HUES64 (cell line): ENCODE measurements around the gene CYS1.

Experiments used
- H3K27ac ChIP-seq: 2 replicates; pipeline ENCODE4 v1.7.0; 2013; ENCODE audit warnings: low read depth, low read length, inconsistent platforms
- H3K27me3 ChIP-seq: 2 replicates; pipeline ENCODE4 v1.6.1; 2013; ENCODE audit warnings: mild to moderate bottlenecking, low read length; ENCODE audit not compliant: insufficient read depth
- H3K36me3 ChIP-seq: 2 replicates; pipeline ENCODE4 v1.6.1; 2013; ENCODE audit warnings: mild to moderate bottlenecking, low read length; ENCODE audit not compliant: insufficient read depth
- H3K4me1 ChIP-seq: 2 replicates; pipeline ENCODE4 v1.6.1; 2013; ENCODE audit warnings: mild to moderate bottlenecking, low read length, moderate library complexity; ENCODE audit not compliant: insufficient read depth
- H3K4me3 ChIP-seq: 2 replicates; pipeline ENCODE4 v1.5.1; 2013; ENCODE audit warnings: mild to moderate bottlenecking, low read length, moderate library complexity
- H3K9ac ChIP-seq: 2 replicates; pipeline ENCODE4 v1.6.1; 2013; ENCODE audit warnings: mild to moderate bottlenecking, low read depth, low read length
- H3K9me3 ChIP-seq: 2 replicates; pipeline ENCODE4 v1.6.1; 2013; ENCODE audit warnings: low read depth, low read length; ENCODE audit not compliant: insufficient read depth
- WGBS: fragments of 150-250, 120-280 bp; methylation state at CpG from one replicate; pipeline ENCODE4 v1.1.7; 2013; ENCODE audit warnings: missing lambda C conversion rate; 5-methylcytosine and 5-hydroxymethylcytosine counted together

CYS1 gene

DNA sequence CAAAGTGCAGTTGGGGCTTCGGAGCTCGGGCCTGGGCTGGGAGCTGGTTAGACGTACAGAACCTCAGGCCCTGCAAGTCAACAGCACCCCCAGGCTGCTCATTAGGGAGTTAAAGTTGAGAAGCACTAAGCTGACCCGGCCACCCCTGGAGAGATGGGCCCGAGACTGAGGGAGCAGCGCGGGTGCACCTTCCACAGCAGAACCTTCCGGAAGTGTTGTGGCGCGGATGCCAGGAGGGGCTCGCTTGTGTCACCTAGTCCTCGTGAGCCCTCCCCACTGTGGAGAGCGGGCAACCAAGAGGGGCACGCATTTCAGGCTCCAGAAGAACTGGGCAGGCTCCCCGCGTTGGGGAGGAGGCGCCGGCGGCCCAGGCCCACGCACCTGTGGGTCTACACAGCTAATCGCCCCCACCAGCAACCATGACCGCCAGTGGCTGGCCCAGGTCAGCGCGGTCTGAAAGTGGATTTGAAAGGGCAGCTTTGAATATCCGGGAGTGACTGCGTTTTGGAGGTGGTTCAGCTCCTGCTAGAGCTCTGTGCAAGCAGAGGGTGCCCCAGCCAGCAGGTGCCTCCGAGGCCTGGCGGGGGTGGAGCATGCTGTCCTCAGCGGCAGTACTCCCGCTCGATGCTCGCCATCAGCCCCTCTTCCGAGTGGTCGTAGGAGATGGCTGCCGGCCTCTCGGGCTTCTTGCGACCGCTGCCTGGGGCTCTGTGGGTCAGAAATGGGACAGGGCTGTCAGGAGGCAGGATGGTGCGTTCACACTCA, 21.8 kb downstream of the CYS1 start:
- WGBS = 91% methylated on average over 39 of the region's 39 CpGs
- Histone ChIP-seq H3K27me3 (no peaks in the 10 kb centered on the region), H3K4me3 (no peak overlapping the region), H3K9me3 (no peaks in the 10 kb centered on the region), H3K9ac (no peak overlapping the region), H3K36me3 (peaks cover 15% of the 10 kb centered on the region), H3K27ac (peak overlapping the region; percentile 45; the same call in 1 of the 2 replicates), H3K4me1 (peaks cover 12% of the 10 kb centered on the region)

DNA sequence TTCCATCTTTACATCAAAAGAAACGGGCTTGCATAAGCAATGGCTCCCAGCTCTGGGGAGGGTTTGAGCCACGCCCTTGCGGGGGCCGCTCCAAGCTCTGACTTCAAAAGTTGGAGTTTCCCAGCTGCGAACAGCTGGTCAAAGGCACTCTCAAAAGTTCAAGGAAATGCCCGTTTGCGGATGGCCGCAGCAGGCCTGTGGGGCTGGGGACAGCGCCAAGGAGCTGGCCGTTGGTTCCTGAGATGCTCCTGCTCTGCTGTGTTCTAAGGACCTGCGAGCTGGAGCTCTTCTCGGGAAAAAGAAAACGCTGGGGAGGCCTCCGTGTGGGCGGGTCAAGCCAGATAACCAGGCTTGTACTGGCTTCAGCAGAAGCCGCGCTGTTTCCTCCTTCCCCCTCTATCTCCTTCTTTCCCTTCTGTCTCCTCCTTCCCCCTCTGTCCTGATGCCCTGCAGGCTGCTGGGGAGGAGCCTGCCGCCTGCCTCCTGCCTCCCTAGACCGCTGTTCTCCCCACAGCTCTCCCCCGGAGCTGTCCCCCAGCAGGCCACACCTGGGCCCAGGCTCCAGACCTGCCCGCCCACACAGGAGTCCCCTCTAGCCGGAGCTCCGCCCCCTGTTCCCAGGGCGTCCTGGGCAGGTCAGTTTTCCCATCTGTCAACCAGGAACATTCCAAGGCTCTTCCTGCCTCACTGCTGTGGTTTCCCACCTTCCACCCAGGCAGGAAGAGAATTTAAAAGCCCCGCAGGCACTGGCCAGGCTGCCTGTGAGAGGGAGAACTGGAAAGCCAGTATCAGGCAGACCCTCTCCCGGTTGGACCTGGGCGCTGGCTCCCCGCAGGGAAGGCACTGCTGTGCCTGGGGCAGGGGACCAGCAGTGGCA, 22.7 kb downstream of the CYS1 start:
- H3K27me3 ChIP-seq = no peaks in the 10 kb centered on the region
- peaks cover 24% of the 10 kb centered on the region for H3K36me3 ChIP-seq
- H3K4me3 ChIP-seq = peak overlapping the region; percentile 49
- H3K9me3 ChIP-seq = no peaks in the 10 kb centered on the region
- no peak overlapping the region for H3K9ac ChIP-seq
- 6% methylated on average over 28 of the region's 28 CpGs for WGBS
- H3K27ac ChIP-seq = peak overlapping the region; percentile 50; the same call in 1 of the 2 replicates
- H3K4me1 ChIP-seq = peaks cover 12% of the 10 kb centered on the region

DNA sequence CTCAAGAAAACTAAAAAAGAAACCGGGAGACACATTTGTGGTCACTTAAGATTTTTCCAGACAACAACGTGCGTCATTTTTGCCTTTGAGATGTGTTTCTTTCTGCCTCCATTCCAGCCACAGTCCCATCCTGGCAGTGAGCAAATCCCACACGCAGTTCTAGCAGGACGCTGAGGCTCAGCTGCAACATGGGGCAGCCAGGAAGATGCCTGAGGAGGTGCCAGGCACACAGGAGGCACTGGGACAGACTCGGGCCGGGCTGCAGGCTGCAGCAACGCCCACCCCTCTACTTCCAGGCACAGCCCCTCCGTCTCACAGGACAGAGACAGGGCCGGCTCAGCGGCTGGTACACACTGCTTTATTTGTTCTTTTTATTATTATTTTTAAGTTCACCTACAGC, 23.8 kb downstream of the CYS1 start:
- Histone ChIP-seq H3K27me3 (no peaks in the 10 kb centered on the region), H3K9ac (no peak overlapping the region), H3K36me3 (peaks cover 31% of the 10 kb centered on the region), H3K9me3 (no peaks in the 10 kb centered on the region), H3K4me1 (peaks cover 12% of the 10 kb centered on the region), H3K27ac (no peak overlapping the region), H3K4me3 (no peak overlapping the region)
- WGBS = 68% methylated on average over 9 of the region's 11 CpGs

DNA sequence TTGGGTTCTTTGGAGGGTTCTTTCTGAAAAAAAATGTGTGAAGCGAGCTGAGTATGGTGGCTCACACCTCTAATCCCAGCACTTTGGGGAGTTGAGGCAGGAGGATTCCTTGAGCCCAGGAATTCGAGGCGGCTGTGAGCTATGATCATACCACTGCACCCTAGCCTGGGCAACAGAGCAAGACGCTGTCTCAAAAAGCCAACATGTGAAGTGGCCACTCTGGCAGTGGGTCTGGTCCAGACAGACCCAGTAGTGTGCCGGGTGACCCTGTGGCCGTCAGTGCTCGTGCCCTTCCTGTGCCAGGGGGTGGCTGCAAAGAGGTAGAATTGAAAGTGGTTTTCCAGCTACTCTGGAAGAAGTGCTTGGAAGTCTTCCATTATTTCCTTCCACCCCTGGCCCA, 25.2 kb downstream of the CYS1 start:
- WGBS = 94% methylated on average over 7 of the region's 7 CpGs
- no peak overlapping the region for H3K4me3 ChIP-seq

DNA sequence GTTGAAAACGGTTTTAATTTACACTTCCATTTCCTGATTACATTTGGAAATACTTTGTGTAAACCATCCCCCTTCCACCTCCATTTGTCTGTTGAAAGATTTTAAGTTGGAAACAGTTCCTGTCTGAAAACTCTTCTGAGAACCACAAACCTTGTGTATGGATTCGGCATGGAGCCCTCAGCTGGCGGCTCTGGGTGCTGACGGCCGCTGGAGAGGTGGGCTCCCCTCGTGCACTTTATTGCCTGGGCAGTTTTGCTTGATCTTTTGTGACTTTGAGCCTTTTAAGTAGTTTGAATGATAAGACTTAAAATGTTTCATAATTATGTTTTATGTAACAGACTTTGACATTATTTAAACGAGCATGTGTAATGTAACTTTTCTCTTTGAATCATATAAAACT, 25.8 kb downstream of the CYS1 start:
- H3K9ac ChIP-seq = no peak overlapping the region
- no peaks in the 10 kb centered on the region for H3K27me3 ChIP-seq

More for the DNA sequence above, 25.2 kb downstream of the CYS1 start:
- no peak overlapping the region for H3K9ac ChIP-seq
- peaks cover 12% of the 10 kb centered on the region for H3K4me1 ChIP-seq
- H3K9me3 ChIP-seq = no peaks in the 10 kb centered on the region
- H3K27ac ChIP-seq = no peak overlapping the region
- H3K36me3 ChIP-seq = peaks cover 37% of the 10 kb centered on the region
- no peaks in the 10 kb centered on the region for H3K27me3 ChIP-seq

DNA sequence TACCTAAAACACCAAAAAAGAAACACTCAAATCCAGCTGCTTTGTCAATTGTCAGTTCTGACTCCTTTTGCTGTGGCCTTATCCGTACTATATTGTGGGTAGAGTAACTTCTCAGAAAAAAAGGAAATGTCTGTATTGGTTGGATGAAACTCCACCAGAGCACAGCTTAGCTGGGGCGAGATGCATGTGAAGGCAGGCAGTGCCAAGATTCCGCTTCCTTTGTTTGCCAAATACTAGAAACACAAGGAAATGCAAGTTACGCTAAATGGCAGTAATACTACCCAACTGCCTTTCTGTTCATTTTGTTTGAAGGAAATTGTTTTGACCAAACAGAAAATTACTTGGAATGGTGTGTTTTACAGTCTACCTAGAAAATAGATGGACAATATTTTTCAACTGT, 26.9 kb downstream of the CYS1 start:
- Histone ChIP-seq H3K27me3 (no peaks in the 10 kb centered on the region), H3K4me1 (peaks cover 19% of the 10 kb centered on the region), H3K9ac (no peak overlapping the region), H3K27ac (no peak overlapping the region), H3K4me3 (no peak overlapping the region), H3K36me3 (peaks cover 52% of the 10 kb centered on the region), H3K9me3 (no peaks in the 10 kb centered on the region)
- 93% methylated on average over 4 of the region's 4 CpGs for WGBS

More for the DNA sequence above, 25.8 kb downstream of the CYS1 start:
- Histone ChIP-seq H3K4me1 (peaks cover 12% of the 10 kb centered on the region), H3K27ac (no peak overlapping the region), H3K36me3 (peaks cover 43% of the 10 kb centered on the region), H3K9me3 (no peaks in the 10 kb centered on the region), H3K4me3 (no peak overlapping the region)
- WGBS = 82% methylated on average over 5 of the region's 7 CpGs

DNA sequence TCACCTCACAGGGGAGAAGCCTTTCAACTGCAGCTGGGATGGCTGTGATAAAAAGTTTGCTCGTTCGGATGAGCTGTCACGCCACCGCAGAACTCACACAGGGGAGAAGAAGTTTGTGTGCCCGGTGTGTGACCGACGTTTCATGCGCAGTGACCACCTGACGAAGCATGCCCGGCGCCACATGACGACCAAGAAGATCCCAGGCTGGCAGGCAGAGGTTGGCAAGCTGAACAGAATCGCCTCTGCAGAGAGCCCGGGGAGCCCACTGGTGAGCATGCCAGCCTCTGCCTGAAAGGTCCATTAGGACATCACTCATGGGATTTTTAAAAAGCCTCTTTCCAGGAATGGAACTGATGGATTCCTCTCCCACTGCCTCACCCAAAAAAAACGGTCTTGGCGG, 28.0 kb downstream of the CYS1 start:
- 94% methylated on average over 16 of the region's 16 CpGs for WGBS
- Histone ChIP-seq H3K27me3 (no peaks in the 10 kb centered on the region), H3K9ac (no peak overlapping the region), H3K4me1 (peaks cover 15% of the 10 kb centered on the region), H3K9me3 (no peaks in the 10 kb centered on the region), H3K36me3 (peaks cover 63% of the 10 kb centered on the region), H3K27ac (no peak overlapping the region), H3K4me3 (no peak overlapping the region)

DNA sequence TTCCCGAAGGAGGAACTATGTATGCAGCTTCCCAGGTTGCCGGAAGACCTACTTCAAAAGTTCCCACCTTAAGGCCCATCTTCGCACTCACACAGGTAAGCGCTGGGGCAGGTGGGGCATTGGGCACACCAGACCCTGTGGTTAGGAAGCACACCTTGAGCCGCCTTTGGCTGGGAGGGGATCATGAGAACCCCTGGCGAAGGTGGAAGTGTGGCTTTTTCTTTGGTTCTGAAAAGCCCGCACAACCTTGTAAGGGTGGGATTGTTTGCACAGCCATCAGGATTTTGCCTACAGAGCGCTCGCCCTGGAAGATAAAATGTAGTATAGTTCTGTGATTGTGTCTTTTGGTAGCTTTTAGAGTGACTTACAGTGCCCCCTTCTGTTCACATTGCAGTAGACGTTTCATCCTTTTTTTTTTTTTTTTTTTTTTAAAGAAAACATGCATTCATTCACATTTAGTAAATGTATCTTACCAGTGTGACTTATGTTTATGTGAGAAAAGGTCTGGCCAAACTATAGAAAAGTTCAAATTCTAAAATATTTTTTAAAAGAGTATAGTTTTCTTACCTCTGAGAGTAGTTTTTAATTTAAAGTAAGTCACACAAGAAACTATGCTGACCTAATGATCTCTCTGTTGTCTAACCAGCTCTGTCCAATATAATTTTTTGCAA, 31.6 kb downstream of the CYS1 start:
- H3K9me3 ChIP-seq = no peaks in the 10 kb centered on the region
- H3K4me1 ChIP-seq = peaks cover 7% of the 10 kb centered on the region; the same call in 1 of the 2 replicates
- H3K27ac ChIP-seq = no peak overlapping the region
- no peak overlapping the region for H3K4me3 ChIP-seq
- H3K27me3 ChIP-seq = no peaks in the 10 kb centered on the region
- H3K36me3 ChIP-seq = peaks cover 62% of the 10 kb centered on the region
- H3K9ac ChIP-seq = no peak overlapping the region
- WGBS = 81% methylated on average over 9 of the region's 10 CpGs

DNA sequence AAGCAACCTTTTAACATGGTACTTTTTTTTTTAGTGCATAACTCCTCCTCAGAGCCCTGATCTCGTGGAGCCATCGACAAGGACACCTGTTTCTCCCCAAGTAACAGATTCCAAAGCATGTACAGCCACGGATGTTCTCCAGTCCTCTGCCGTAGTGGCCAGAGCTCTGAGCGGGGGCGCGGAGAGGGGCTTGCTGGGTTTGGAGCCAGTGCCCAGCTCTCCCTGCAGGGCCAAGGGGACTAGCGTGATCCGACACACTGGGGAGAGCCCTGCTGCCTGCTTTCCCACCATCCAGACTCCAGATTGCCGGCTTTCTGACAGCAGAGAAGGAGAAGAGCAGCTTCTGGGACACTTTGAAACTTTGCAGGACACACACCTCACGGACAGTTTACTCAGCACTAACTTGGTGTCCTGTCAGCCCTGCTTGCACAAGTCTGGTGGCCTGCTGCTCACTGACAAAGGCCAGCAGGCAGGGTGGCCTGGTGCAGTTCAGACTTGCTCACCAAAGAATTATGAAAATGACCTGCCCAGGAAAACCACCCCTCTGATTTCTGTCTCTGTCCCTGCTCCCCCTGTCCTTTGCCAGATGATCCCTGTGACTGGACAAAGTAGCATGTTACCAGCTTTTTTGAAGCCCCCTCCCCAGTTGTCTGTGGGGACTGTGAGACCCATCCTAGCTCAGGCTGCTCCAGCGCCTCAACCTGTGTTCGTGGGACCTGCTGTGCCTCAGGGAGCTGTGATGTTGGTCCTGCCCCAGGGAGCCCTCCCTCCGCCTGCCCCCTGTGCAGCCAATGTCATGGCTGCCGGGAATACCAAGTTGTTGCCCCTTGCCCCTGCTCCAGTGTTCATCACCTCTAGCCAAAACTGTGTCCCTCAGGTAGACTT, 32.4 kb downstream of the CYS1 start:
- no peaks in the 10 kb centered on the region for H3K27me3 ChIP-seq
- no peak overlapping the region for H3K27ac ChIP-seq
- H3K4me3 ChIP-seq = no peak overlapping the region
- H3K36me3 ChIP-seq = peaks cover 54% of the 10 kb centered on the region
- no peaks in the 10 kb centered on the region for H3K9me3 ChIP-seq
- peaks cover 7% of the 10 kb centered on the region; the same call in 1 of the 2 replicates for H3K4me1 ChIP-seq
- H3K9ac ChIP-seq = no peak overlapping the region
- WGBS = 94% methylated on average over 15 of the region's 15 CpGs

DNA sequence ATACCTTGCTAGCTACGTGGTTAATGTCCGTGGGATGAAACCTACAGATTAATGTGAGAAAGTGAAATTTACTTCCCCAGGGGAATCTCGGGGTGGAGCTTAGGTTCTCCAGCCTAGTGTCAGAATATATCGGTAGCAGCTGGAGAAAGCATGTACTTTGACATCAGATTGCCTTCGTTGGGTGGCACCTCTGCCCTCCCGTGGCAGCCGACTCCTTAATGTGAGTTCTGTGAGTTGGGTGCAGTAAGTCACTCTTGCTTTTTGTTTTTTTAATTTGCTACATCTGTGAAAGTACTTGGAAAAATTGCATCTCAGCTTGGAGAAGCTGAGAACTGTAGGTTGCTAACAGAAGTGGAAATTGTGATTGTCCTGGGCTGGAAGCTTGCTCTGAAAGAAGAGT, 33.3 kb downstream of the CYS1 start:
- H3K4me1 ChIP-seq = peaks cover 9% of the 10 kb centered on the region; the same call in 1 of the 2 replicates
- no peaks in the 10 kb centered on the region for H3K9me3 ChIP-seq
- peaks cover 3% of the 10 kb centered on the region; the same call in 1 of the 2 replicates for H3K27me3 ChIP-seq
- no peak overlapping the region for H3K9ac ChIP-seq
- H3K36me3 ChIP-seq = peaks cover 45% of the 10 kb centered on the region
- no peak overlapping the region for H3K4me3 ChIP-seq
- 91% methylated on average over 7 of the region's 7 CpGs for WGBS
- no peak overlapping the region for H3K27ac ChIP-seq
